Keratinocyte (primary cell): ENCODE data around the gene THRB. TPM values are rescaled to one million over a fixed set of nuclear protein-coding genes. Genes with fewer than 3 reads are reported as not detected.

ENCODE experiments used
- DNase-seq: peaks from one replicate; pipeline ENCODE4 v3.0.0-alpha.2; 2011; ENCODE audit warnings: low read depth, missing footprints, low spot score
- FAIRE-seq: peaks from 2 replicates; lab custom pipeline; 2011; peaks lifted over from hg19 to GRCh38; lab: Jason Lieb, UNC
- H2AFZ ChIP-seq: 2 replicates; pipeline ENCODE4 v1.6.0; 2012; ENCODE audit warnings: low read length, control low read depth, inconsistent platforms; ENCODE audit not compliant: control insufficient read depth
- H3K27ac ChIP-seq: 2 replicates; pipeline ENCODE4 v1.5.1; 2011; ENCODE audit warnings: low read length; ENCODE audit not compliant: control insufficient read depth, insufficient read depth
- H3K27me3 ChIP-seq: 3 replicates; pipeline ENCODE4 v1.6.0; 2011; ENCODE audit warnings: low read length; ENCODE audit not compliant: control insufficient read depth, insufficient read depth; ENCODE audit errors: extremely low read depth
- H3K36me3 ChIP-seq, 2 experiments: 2 replicates in 1 of 2; 3 replicates in 1 of 2; pipeline ENCODE4 v1.5.1; 2011; ENCODE audit warnings: low read length in 2 of 2, mild to moderate bottlenecking in 1 of 2; ENCODE audit not compliant: control insufficient read depth in 2 of 2, insufficient read depth in 2 of 2; ENCODE audit errors: extremely low read depth in 1 of 2
- H3K4me1 ChIP-seq: 3 replicates; pipeline ENCODE4 v1.5.1; 2011; ENCODE audit warnings: low read length; ENCODE audit not compliant: control insufficient read depth, insufficient read depth; ENCODE audit errors: extremely low read depth
- H3K4me2 ChIP-seq: 3 replicates; pipeline ENCODE4 v1.6.0; 2011; ENCODE audit warnings: low read depth, low read length; ENCODE audit not compliant: control insufficient read depth, insufficient read depth; ENCODE audit errors: extremely low read depth
- H3K4me3 ChIP-seq, 3 experiments: fragments of 200-600 bp in 1 of 3; sonication (generic) in 1 of 3; 2 replicates in 2 of 3; 3 replicates in 1 of 3; pipeline ENCODE4 v1.5.1; 2011 to 2016; ENCODE audit warnings: low read length in 3 of 3, mild to moderate bottlenecking in 3 of 3, control low read depth in 2 of 3, inconsistent platforms in 1 of 3, low read depth in 1 of 3, mixed read lengths in 1 of 3, mixed run types in 1 of 3, moderate library complexity in 1 of 3; ENCODE audit not compliant: control insufficient read depth in 2 of 3, insufficient read depth in 2 of 3; ENCODE audit errors: extremely low read depth in 1 of 3
- H3K79me2 ChIP-seq: 2 replicates; pipeline ENCODE4 v1.6.0; 2012; ENCODE audit warnings: low read length; ENCODE audit not compliant: control insufficient read depth, insufficient read depth
- H3K9ac ChIP-seq: 3 replicates; pipeline ENCODE4 v1.6.0; 2011; ENCODE audit warnings: low read length; ENCODE audit not compliant: control insufficient read depth, insufficient read depth; ENCODE audit errors: extremely low read depth
- H3K9me1 ChIP-seq: 3 replicates; pipeline ENCODE4 v1.6.0; 2011; ENCODE audit warnings: low read length; ENCODE audit not compliant: control insufficient read depth, insufficient read depth; ENCODE audit errors: extremely low read depth
- H3K9me3 ChIP-seq: 2 replicates; pipeline ENCODE4 v1.5.1; 2012; ENCODE audit warnings: low read depth, low read length; ENCODE audit not compliant: control insufficient read depth
- H4K20me1 ChIP-seq: 3 replicates; pipeline ENCODE4 v1.6.0; 2011; ENCODE audit warnings: low read length; ENCODE audit not compliant: control insufficient read depth, insufficient read depth; ENCODE audit errors: extremely low read depth
- CTCF ChIP-seq, 3 experiments: IDR thresholded peaks in 1 of 3; conservative IDR thresholded peaks in 1 of 3; optimal IDR thresholded peaks in 1 of 3; 2 replicates in 2 of 3; 3 replicates in 1 of 3; pipeline versions ENCODE3 to v1.5.1; 2011; ENCODE audit warnings: low read length in 3 of 3, mild to moderate bottlenecking in 3 of 3, moderate library complexity in 2 of 3, control low read depth in 1 of 3, inconsistent platforms in 1 of 3; ENCODE audit not compliant: insufficient read depth in 2 of 3; ENCODE audit errors: extremely low read depth in 1 of 3
- EZH2 ChIP-seq: IDR thresholded peaks from one replicate; pipeline ENCODE4 v1.6.1; 2012; ENCODE audit warnings: inconsistent platforms, mild to moderate bottlenecking, low read length, moderate library complexity
- dilution Hi-C: fragments of 300-500 bp; cut with MboI; formaldehyde crosslinking; loops from one replicate; pipeline ENCODE4 v1.7.0; 2020; ENCODE audit warnings: low sequenced_read_pairs; ENCODE audit not compliant: extremely low pct_ligation_motif_present
- polyA plus RNA-seq, 5 experiments: library from polyadenylated mRNA; depleted of rRNA in 3 of 5; stranded (reverse) in 3 of 5; stranded (forward) in 1 of 5; unstranded in 1 of 5; fragments of >200 nt; gene quantifications; 1 replicate in 1 of 5; 2 replicates in 3 of 5; 3 replicates in 1 of 5; pipeline versions ENCODE4 v1.2.1 to v1.2.3, GENCODE V29; 2011 to 2012; ENCODE audit warnings: missing spikeins in 2 of 5, low read depth in 1 of 5, low replicate concordance in 1 of 5

THRB gene
- polyA plus RNA-seq, 1 donor (not counting 4 experiments of a cell fraction or from before 2014, with no cell fraction given) = 2.6 TPM

- H3K4me2 ChIP-seq = no peak overlapping the region
Observed at GRCh38 chr3:24450160-24450907, 44.3 kb downstream of the THRB start.

GRCh38 chr3:24447836-24448235 is 46.8 kb downstream of the THRB start:
- Histone ChIP-seq H3K9ac (no peak overlapping the region), H4K20me1 (no peaks in the 10 kb centered on the region), H3K36me3 (no peaks in the 10 kb centered on the region), H2AFZ (no peak overlapping the region), H3K4me1 (no peaks in the 10 kb centered on the region), H3K27me3 (no peaks in the 10 kb centered on the region), H3K4me3 (no peak overlapping the region), H3K79me2 (no peaks in the 10 kb centered on the region), H3K9me1 (no peaks in the 10 kb centered on the region), H3K27ac (no peak overlapping the region), H3K4me2 (no peak overlapping the region), H3K9me3 (no peaks in the 10 kb centered on the region)
- TF ChIP-seq EZH2 = no peak
- TF ChIP-seq CTCF (optimal IDR thresholded peaks at IDR 0.05 in 1 of 3, IDR thresholded peaks at IDR 0.05 in 1 of 3, conservative IDR thresholded peaks at IDR 0.05 in 1 of 3; ENCODE audit: extremely low read depth in 1 of 3, insufficient read depth in 2 of 3, low read length in 3 of 3) = no peak
- dilution Hi-C loops = no loop called here
- FAIRE-seq (no peak), DNase-seq (no peak)

More at GRCh38 chr3:24450160-24450907, 44.3 kb downstream of the THRB start:
- Histone ChIP-seq H3K79me2 (no peaks in the 10 kb centered on the region), H3K27me3 (no peaks in the 10 kb centered on the region), H3K9me1 (no peaks in the 10 kb centered on the region), H3K9me3 (no peaks in the 10 kb centered on the region), H3K9ac (no peak overlapping the region), H4K20me1 (no peaks in the 10 kb centered on the region), H3K4me1 (no peaks in the 10 kb centered on the region), H2AFZ (no peak overlapping the region), H3K27ac (no peak overlapping the region), H3K36me3 (no peaks in the 10 kb centered on the region), H3K4me3 (no peak overlapping the region)
- dilution Hi-C loops = no loop called here
- FAIRE-seq (no peak), DNase-seq (no peak)
- no peak for TF ChIP-seq CTCF (optimal IDR thresholded peaks at IDR 0.05 in 1 of 3, IDR thresholded peaks at IDR 0.05 in 1 of 3, conservative IDR thresholded peaks at IDR 0.05 in 1 of 3; ENCODE audit: extremely low read depth in 1 of 3, insufficient read depth in 2 of 3, low read length in 3 of 3)
